Measurements from ENCODE around the gene CHAD. TPM values are rescaled to one million over a fixed set of nuclear protein-coding genes. Genes with fewer than 3 reads are reported as not detected.

CHAD gene
- total and polyA plus RNA-seq, 7 donors = 3.7 to 7.2 (median 4.4) TPM; not detected in 4

DNA sequence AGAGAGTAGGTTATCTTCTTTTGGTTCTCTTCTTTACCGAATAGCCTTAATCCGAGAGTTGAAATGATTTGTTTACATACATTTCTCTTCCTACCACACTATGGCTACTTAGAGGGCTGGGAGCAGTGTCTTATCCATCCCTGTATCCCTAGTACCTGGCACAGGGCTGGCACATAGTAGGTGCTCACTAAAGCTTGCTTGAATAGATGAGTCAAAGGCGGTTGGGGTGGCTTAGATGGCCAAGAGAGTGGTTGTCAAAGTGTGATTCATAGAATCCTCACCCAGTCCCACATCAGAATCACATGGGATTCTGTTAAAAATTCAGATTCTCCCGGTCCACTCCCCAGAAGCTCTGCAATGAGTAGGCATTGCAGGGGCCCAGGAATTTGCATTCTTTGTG, 11.1 kb downstream of the CHAD start:
- Histone ChIP-seq H3K4me1 (no peaks in the 10 kb centered on the region), H3K36me3 (no peaks in the 10 kb centered on the region), H3K9me3 (no peaks in the 10 kb centered on the region), H3K27me3 (no peaks in the 10 kb centered on the region), H3K4me3 (no peak overlapping the region), H3K27ac (no peak overlapping the region)
- no peak for DNase-seq
- no peak for TF ChIP-seq POLR2A (IDR thresholded peaks at IDR 0.05)
- no peak for TF ChIP-seq POLR2AphosphoS5 (IDR thresholded peaks at IDR 0.05)
- no peak for TF ChIP-seq EP300 (IDR thresholded peaks at IDR 0.05)
- TF ChIP-seq, protein P1, sequence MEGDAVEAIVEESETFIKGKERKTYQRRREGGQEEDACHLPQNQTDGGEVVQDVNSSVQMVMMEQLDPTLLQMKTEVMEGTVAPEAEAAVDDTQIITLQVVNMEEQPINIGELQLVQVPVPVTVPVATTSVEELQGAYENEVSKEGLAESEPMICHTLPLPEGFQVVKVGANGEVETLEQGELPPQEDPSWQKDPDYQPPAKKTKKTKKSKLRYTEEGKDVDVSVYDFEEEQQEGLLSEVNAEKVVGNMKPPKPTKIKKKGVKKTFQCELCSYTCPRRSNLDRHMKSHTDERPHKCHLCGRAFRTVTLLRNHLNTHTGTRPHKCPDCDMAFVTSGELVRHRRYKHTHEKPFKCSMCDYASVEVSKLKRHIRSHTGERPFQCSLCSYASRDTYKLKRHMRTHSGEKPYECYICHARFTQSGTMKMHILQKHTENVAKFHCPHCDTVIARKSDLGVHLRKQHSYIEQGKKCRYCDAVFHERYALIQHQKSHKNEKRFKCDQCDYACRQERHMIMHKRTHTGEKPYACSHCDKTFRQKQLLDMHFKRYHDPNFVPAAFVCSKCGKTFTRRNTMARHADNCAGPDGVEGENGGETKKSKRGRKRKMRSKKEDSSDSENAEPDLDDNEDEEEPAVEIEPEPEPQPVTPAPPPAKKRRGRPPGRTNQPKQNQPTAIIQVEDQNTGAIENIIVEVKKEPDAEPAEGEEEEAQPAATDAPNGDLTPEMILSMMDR (IDR thresholded peaks at IDR 0.05) = no peak
- intact Hi-C loops (cut with DNase I) = no loop called here
- 96% methylated on average over 4 of the region's 4 CpGs for WGBS, 2 donors

DNA sequence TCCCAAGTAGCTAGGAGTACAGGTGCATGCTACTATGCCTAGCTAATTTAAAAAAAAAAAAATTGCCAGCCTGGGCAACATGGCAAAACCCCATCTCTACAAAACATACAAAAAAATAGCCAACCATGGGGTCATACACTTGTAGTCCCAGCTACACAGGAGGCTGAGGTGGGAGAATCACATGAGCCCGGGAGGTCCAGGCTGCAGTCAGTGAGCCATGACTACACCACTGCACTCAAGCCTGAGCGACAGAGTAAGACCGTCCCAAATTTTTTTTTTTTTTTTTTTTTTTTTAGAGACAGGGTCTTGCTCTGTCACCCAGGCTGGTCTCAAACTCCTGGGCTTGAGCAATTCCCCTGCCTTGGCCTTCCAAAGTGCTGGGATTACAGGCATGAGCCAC, 14.8 kb downstream of the CHAD start:
- TF ChIP-seq POLR2A (IDR thresholded peaks at IDR 0.05) = no peak
- no peak for TF ChIP-seq EP300 (IDR thresholded peaks at IDR 0.05)
- TF ChIP-seq, protein P1 (IDR thresholded peaks at IDR 0.05) = no peak
- TF ChIP-seq POLR2AphosphoS5 (IDR thresholded peaks at IDR 0.05) = no peak
- H3K27me3 ChIP-seq = no peaks in the 10 kb centered on the region
- no peaks in the 10 kb centered on the region for H3K9me3 ChIP-seq
- no peak for DNase-seq
- no peak overlapping the region for H3K4me3 ChIP-seq
- no peaks in the 10 kb centered on the region for H3K4me1 ChIP-seq
- no peaks in the 10 kb centered on the region for H3K36me3 ChIP-seq
- no peak overlapping the region for H3K27ac ChIP-seq
- WGBS, 2 donors = 93 to 96% methylated on average over 3 of the region's 3 CpGs
- intact Hi-C loops (cut with DNase I) = no loop called here

DNA sequence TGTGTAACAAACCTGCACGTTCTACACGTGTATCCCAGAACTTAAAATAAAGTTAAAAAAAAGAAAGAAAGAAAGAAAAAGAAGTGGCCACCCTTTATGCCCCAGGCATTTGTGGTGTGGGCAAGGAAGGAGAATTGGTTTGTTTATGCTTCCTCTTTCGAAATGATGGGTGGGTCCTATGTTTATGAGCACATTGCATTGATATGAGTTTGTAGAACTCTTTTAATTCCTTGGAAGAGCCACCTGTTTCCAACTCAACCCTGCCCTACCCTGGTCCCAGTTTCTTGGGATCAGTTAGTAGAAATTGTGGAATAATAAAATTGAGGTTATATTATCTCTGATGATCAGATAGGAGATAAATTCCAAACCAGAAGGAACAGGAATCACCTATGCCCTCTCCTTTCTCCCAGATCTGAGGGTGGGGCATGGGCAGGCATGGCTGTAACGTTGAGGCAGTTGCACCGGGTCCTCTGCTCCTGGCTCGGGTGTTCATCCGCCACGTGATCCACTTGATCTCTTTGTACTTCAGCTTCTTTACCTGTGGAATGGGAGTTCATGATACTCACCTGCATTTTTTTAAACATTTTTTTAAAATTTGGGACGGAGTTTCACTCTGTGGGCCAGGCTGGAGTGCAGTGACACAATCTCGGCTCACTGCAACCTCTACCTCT, 15.9 kb downstream of the CHAD start:
- Histone ChIP-seq H3K9me3 (no peaks in the 10 kb centered on the region), H3K36me3 (no peaks in the 10 kb centered on the region), H3K27me3 (no peaks in the 10 kb centered on the region), H3K27ac (no peak overlapping the region), H3K4me1 (no peaks in the 10 kb centered on the region), H3K4me3 (no peak overlapping the region)
- WGBS, 2 donors = 15 to 63% methylated on average over 10 of the region's 10 CpGs
- no peak for DNase-seq
- intact Hi-C loops (cut with DNase I) = no loop called here
- TF ChIP-seq, protein P1 (IDR thresholded peaks at IDR 0.05) = no peak
- TF ChIP-seq POLR2AphosphoS5 (IDR thresholded peaks at IDR 0.05) = no peak
- no peak for TF ChIP-seq EP300 (IDR thresholded peaks at IDR 0.05)
- no peak for TF ChIP-seq POLR2A (IDR thresholded peaks at IDR 0.05)

DNA sequence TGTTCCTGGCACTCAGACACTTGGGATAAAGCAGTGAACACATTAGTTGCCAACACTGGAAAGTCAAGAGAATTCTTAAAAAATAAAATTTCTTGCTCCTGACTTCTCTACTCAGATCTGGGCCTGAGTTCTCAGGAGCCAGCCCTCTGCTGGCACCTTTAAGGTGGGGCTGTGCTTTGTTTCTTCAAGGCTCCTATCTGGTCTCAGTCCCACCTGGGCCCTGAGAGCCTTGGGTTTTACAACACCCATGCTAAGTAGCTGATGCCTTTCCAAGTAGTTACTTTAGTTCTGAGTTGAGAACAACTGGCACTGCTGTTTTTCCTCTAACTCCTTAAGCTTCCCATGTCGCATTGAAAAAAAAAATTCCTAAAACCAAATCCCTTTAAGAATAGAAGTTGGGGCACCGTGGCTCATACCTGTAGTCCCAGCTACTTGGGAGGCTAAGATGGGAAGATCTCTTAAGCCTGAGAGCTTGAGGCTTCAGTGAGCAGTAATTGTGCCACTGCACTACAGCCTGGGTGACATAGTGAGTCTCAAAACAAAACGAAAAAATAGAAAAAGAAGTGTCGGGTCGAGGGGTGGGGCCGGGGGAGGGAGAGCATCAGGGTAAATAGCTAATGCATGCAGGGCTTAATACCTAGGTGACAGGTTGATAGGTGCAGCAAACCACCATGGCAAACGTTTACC, 16.6 kb downstream of the CHAD start:
- no peak for TF ChIP-seq POLR2A (IDR thresholded peaks at IDR 0.05)
- WGBS, 2 donors = 16 to 54% methylated on average over 7 of the region's 7 CpGs
- Histone ChIP-seq H3K4me1 (no peaks in the 10 kb centered on the region), H3K27ac (no peak overlapping the region), H3K27me3 (no peaks in the 10 kb centered on the region), H3K4me3 (no peak overlapping the region), H3K9me3 (no peaks in the 10 kb centered on the region), H3K36me3 (no peaks in the 10 kb centered on the region)
- no peak for DNase-seq
- intact Hi-C loops (cut with DNase I) = no loop called here

DNA sequence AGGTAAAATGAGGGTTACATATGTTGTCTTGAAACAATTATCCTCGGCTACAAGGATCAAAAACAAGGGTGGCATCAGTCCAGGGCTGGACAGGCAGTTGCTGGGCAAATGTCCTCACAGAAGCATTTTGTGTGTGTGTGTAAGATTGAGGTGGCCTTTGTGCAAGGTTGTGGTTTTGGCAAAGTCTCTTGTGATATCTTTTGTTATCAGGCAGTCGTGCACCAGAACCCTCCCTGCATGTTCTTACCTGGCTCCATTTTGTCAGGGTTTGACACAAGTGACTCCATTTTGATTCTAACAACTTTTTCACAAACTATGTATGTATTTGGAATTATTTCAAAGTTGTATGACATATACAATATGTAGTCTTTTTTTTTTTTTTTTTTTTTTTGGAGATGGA, 20.0 kb downstream of the CHAD start:
- no peaks in the 10 kb centered on the region for H3K4me1 ChIP-seq
- H3K36me3 ChIP-seq = no peaks in the 10 kb centered on the region
- H3K9me3 ChIP-seq = no peaks in the 10 kb centered on the region
- no peak overlapping the region for H3K4me3 ChIP-seq
- WGBS, 2 donors = 33 to 74% methylated on average over 2 of the region's 2 CpGs
- no peak overlapping the region for H3K27ac ChIP-seq
- intact Hi-C loops (cut with DNase I) = no loop called here
- TF ChIP-seq POLR2A (IDR thresholded peaks at IDR 0.05) = no peak
- no peak for TF ChIP-seq EP300 (IDR thresholded peaks at IDR 0.05)
- TF ChIP-seq, protein P1 (IDR thresholded peaks at IDR 0.05) = no peak
- TF ChIP-seq POLR2AphosphoS5 (IDR thresholded peaks at IDR 0.05) = no peak
- no peak for DNase-seq
- no peaks in the 10 kb centered on the region for H3K27me3 ChIP-seq

Measured in sigmoid colon (tissue), 7 donors.